Measurements from ENCODE around the gene MACROD2.

- TF ChIP-seq CTCF (conservative IDR thresholded peaks at IDR 0.05; ENCODE audit: low read depth, low read length) (no peak), SMC3 (IDR thresholded peaks at IDR 0.05; ENCODE audit: low read depth, low read length) (no peak), CEBPB (IDR thresholded peaks at IDR 0.05; ENCODE audit: low read depth, low read length) (no peak), RFX5 (IDR thresholded peaks at IDR 0.05; ENCODE audit: low read depth, low read length) (no peak)
These were observed 726.7 kb downstream of the MACROD2 start for GRCh38 chr20:14721926-14722452.

All from IMR-90 (cell line).